Hepatocyte (in vitro differentiated cells): ENCODE results near the gene MAP4K5.
"Not testable (repeated sequence)": the region's sequence is repeated elsewhere in the genome, so short reads cannot be mapped to it uniquely, and the experiment has no call there.

ENCODE experiments used
- CTCF ChIP-seq: fragments of 200-600 bp; sonication (generic); IDR thresholded peaks from 2 replicates; pipeline ENCODE4 v1.5.1; 2016; ENCODE audit warnings: antibody characterized with exemption, mild to moderate bottlenecking; ENCODE audit not compliant: poor library complexity
- EZH2 ChIP-seq: fragments of 200-600 bp; sonication (generic); IDR thresholded peaks from 2 replicates; pipeline ENCODE4 v1.6.1; 2016; ENCODE audit warnings: antibody characterized with exemption, mild to moderate bottlenecking, borderline replicate concordance
- EZH2phosphoT487 ChIP-seq: fragments of 200-600 bp; sonication (generic); IDR thresholded peaks from one replicate; pipeline ENCODE4 v1.6.1; 2018; ENCODE audit warnings: antibody characterized with exemption, mild to moderate bottlenecking, low read depth, moderate library complexity; ENCODE audit not compliant: unreplicated experiment, severe bottlenecking

- not testable (repeated sequence) for TF ChIP-seq EZH2, CTCF, EZH2phosphoT487
Observed at GRCh38 chr14:50552796-50553195, 20.4 kb upstream of the MAP4K5 start.
